Prostate gland (tissue), 2 donors: Measurements from ENCODE around the gene GNB1. TPM values are rescaled to one million over a fixed set of nuclear protein-coding genes. Genes with fewer than 3 reads are reported as not detected.

ENCODE experiments used
- DNase-seq: peaks from one replicate; pipeline ENCODE4 v3.0.0-alpha.2; 2019; ENCODE audit warnings: low spot score
- H3K27ac ChIP-seq, 2 donors: fragments of 200-600 bp; sonication (generic); 2 replicates each; pipeline ENCODE4 v1.5.1; 2017 to 2019
- H3K27me3 ChIP-seq: fragments of 200-600 bp; sonication (generic); replicated peaks from 2 replicates; pipeline ENCODE4 v1.5.1; 2019; ENCODE audit not compliant: insufficient read depth
- H3K36me3 ChIP-seq, 2 donors: fragments of 200-600 bp; sonication (generic); 1 replicate in 1 of 2; 2 replicates in 1 of 2; pipeline versions ENCODE4 v1.5.1 to v1.8.1; 2017 to 2019
- H3K4me1 ChIP-seq: fragments of 200-600 bp; sonication (generic); replicated peaks from 2 replicates; pipeline ENCODE4 v1.5.1; 2019
- H3K4me3 ChIP-seq, 2 donors: fragments of 200-600 bp; sonication (generic); 2 replicates each; pipeline ENCODE4 v1.5.1; 2017 to 2019
- H3K9me3 ChIP-seq: fragments of 200-600 bp; sonication (generic); 2 replicates; pipeline ENCODE4 v1.5.1; 2017
- POLR2A ChIP-seq: fragments of 450-650 bp; IDR thresholded peaks from one replicate; pipeline ENCODE4 v1.6.1; 2016; ENCODE audit warnings: antibody characterized with exemption, mild to moderate bottlenecking
- POLR2AphosphoS5 ChIP-seq: sonication (generic); formaldehyde crosslinking; IDR thresholded peaks from one replicate; pipeline ENCODE4 v1.6.1; 2017; ENCODE audit warnings: antibody characterized with exemption
- WGBS: methylation state at CpG from one replicate; pipeline ENCODE4 v1.1.5; 2018; 5-methylcytosine and 5-hydroxymethylcytosine counted together
- intact Hi-C: fragments of 100-400 bp; cut with DNase I; formaldehyde crosslinking; loops from one replicate; pipeline ENCODE4 v1.14.2; 2022
- total RNA-seq, 2 donors: library from RNA; depleted of rRNA; stranded (reverse); fragments of >200 nt; gene quantifications; one replicate each; pipeline ENCODE4 v1.1.0, GENCODE V29; 2016
- TF ChIP-seq, protein P1 (sequence below), 4 experiments: fragments of 200-600 bp in 2 of 4; fragments of 450-650 bp in 2 of 4; sonication (generic) in 2 of 4; IDR thresholded peaks; 1 replicate in 3 of 4; 2 replicates in 1 of 4; pipeline ENCODE4 v1.5.1; 2016 to 2019; ENCODE audit warnings: antibody characterized with exemption in 4 of 4, mild to moderate bottlenecking in 2 of 4, moderate library complexity in 2 of 4

GNB1 gene
- total RNA-seq, 2 donors from 2014 or later = 163 to 233 TPM

DNA sequence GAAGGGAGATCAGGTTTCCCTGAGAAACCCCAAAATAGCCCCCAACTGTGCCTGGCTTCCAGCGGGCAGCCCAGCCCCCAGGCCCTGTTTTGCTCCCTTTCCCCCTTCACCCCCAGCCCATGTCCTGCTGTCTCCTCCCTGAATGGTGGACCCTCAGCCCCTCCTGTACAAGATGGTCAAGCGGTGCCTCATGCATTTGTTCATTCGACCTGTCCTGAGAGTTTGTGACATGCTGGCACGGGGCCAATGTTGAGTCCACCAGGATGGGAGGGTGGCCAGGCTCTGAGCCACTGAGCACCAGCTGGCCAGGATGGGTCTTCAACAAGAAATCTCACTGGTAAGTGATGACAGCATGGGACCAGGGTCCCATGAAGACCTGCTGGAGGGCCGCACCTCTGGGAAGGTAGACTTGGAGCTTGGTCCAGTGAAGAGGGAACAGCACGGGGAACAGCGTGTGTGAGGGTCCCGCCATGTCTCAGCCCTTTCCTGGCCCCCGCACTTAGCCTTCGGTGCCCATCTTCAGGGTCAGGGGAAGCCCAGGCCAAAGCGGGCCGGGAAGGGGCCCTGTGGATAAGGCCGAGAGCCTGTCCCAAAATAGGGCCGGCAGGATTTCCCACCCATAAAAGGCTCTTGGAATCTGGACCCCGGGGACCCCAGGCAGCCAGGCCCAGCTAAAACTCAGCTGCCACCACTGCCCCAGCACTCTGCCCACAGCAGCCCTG lies 24.2 kb upstream of the GNB1 start, which contains the start of gene CALML6:
Gene CALML6, plus strand, starts transcription at position 290 of the 722 bp plus-strand sequence. Its CDS starts 21 bp downstream, at position 311.
- TF ChIP-seq POLR2A (no peak), POLR2AphosphoS5 (no peak)
- TF ChIP-seq, protein P1, sequence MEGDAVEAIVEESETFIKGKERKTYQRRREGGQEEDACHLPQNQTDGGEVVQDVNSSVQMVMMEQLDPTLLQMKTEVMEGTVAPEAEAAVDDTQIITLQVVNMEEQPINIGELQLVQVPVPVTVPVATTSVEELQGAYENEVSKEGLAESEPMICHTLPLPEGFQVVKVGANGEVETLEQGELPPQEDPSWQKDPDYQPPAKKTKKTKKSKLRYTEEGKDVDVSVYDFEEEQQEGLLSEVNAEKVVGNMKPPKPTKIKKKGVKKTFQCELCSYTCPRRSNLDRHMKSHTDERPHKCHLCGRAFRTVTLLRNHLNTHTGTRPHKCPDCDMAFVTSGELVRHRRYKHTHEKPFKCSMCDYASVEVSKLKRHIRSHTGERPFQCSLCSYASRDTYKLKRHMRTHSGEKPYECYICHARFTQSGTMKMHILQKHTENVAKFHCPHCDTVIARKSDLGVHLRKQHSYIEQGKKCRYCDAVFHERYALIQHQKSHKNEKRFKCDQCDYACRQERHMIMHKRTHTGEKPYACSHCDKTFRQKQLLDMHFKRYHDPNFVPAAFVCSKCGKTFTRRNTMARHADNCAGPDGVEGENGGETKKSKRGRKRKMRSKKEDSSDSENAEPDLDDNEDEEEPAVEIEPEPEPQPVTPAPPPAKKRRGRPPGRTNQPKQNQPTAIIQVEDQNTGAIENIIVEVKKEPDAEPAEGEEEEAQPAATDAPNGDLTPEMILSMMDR (IDR thresholded peaks at IDR 0.05) = no peak
- H3K4me3 ChIP-seq = no peak within 1 kb of the TSS
- H3K36me3 ChIP-seq = no peaks in the 10 kb centered on the region
- H3K27ac ChIP-seq = no peak within 1 kb of the TSS
- no peaks in the 10 kb centered on the region for H3K9me3 ChIP-seq
- 82% methylated on average over 15 of the region's 15 CpGs for WGBS
- intact Hi-C loops = no loop called here
- DNase-seq = no peak
- H3K27me3 ChIP-seq = no peaks in the 10 kb centered on the region
- H3K4me1 ChIP-seq = no peaks in the 10 kb centered on the region

DNA sequence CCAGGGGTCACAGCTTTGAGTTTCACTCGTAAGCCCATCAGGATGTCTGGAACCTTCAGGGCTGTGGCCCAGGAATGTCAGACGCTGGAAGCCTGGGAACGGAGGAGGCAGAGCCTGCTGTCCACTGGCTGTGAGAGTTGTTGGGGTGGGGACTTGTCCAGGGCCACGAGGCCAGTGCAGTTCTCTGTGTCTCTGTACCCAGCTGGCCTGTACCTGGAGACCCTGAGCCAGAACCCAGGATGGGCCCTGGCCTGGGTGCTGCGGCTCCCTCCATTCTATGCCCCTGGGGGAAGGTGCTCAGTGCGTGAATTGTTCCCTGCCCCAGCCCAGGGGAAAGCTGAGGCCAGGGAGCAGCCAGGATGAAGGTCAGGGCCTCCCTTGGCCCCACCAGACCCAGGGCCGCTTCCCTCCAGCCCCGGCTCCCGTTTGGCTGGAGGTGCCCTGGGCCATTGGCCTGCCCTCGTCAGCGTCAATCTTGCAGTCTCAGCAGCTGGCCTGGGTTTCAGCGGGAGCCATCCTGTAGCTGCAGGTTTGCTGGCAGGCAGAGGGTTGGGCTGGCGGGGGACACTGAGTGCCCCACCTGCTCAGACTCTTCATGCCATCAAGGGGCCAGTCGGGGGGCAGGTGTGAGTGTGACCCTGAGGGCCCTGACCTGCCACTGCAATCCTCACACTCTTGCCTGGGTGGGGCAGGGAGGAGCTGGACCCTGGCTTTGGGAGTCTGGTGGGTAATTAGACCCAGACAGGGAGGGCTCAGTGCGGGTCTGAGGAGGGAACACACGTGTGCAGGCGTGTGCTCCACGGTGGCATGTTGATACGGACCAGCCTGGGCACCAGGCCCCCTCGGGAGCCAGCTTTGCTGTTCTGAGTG lies 23.4 kb upstream of the GNB1 start:
- no peak for DNase-seq

DNA sequence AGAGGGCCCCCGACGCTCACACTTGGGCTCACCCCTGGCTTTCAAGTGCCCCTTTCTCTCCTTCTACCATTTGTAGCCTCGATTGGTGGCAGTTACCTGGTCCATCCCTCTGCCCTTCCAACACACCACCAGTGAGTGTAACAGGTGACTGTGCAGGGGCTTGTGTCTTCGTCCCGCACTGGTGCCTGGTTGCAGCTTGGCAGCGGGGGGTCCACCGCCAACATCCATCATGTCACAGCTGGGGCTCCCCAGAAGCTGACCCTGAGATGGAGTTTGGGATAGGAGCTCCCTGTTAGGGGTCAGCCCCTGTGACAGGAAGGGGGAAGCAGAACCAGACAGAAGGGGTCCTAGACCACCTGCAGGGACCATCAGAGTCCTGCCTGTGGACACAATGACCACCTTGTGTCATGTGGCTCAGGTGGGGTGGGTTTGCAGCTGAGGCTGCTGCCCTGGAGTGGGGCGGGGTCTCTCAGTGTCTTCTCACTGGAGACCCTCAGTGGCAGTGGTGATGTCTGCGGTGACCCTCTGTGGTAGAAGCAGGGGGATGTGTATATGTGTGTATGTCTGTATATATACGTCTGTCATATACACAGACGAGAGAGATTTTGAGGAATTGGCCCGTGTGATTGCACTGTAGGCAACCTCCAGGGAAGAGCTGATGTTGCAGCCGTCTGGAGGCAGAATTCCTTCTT lies 20.6 kb upstream of the GNB1 start:
- Histone ChIP-seq H3K9me3 (no peaks in the 10 kb centered on the region), H3K27ac (no peak overlapping the region), H3K36me3 (no peaks in the 10 kb centered on the region), H3K4me3 (no peak overlapping the region), H3K4me1 (peaks cover 5% of the 10 kb centered on the region), H3K27me3 (no peaks in the 10 kb centered on the region)
- intact Hi-C loops = no loop called here
- no peak for DNase-seq
- WGBS = 88% methylated on average over 13 of the region's 13 CpGs
- TF ChIP-seq POLR2AphosphoS5 (no peak), POLR2A (no peak)
- TF ChIP-seq, protein P1 (IDR thresholded peaks at IDR 0.05) = no peak

More for the DNA sequence above, 23.4 kb upstream of the GNB1 start:
- Histone ChIP-seq H3K9me3 (no peaks in the 10 kb centered on the region), H3K4me3 (no peak overlapping the region), H3K27me3 (no peaks in the 10 kb centered on the region), H3K27ac (no peak overlapping the region), H3K36me3 (no peaks in the 10 kb centered on the region), H3K4me1 (no peaks in the 10 kb centered on the region)
- no peak for TF ChIP-seq POLR2AphosphoS5
- TF ChIP-seq POLR2A = no peak
- TF ChIP-seq, protein P1 (IDR thresholded peaks at IDR 0.05) = no peak
- 57% methylated on average over 20 of the region's 20 CpGs for WGBS
- intact Hi-C loops = no loop called here

DNA sequence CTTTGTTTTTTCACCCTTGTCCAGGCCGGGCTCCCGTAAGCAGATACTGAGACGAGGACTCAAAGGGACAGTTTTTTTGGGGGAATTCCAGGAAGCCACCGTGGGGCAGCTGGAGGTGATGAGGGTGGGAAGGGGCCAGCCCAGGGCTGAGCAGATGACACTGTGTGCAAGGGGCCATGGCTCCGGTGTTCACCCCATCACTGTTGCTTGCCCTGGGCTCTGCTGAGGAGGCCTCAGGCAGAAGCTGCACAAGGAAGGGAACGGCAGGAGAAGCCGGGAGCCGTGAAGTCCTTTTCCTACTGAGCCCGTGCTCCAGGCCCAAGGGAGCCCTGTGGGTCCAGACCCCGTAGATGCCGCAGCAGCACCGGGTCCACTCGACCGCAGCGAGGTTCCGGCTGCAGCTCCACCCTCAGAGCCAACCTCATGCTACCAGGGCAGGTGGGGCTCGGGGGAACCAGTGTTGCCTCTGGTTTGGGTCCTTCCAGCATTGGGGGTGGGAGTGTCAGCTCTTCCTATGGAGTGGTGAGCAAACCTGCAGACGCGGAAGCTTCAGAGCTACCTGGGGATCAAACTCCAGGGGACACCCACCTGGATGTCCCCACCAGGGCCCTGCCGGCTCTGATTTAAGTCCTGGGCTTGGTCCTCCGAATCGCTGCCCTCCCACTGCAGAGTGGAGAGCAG lies 19.9 kb upstream of the GNB1 start:
- H3K27me3 ChIP-seq = no peaks in the 10 kb centered on the region
- no peak overlapping the region for H3K4me3 ChIP-seq
- no peaks in the 10 kb centered on the region for H3K9me3 ChIP-seq
- no peaks in the 10 kb centered on the region for H3K36me3 ChIP-seq
- intact Hi-C loops = no loop called here
- DNase-seq = no peak
- WGBS = 94% methylated on average over 22 of the region's 22 CpGs
- H3K27ac ChIP-seq = no peak overlapping the region
- TF ChIP-seq POLR2A (no peak), POLR2AphosphoS5 (no peak)
- TF ChIP-seq, protein P1 (IDR thresholded peaks at IDR 0.05) = no peak
- H3K4me1 ChIP-seq = peaks cover 5% of the 10 kb centered on the region
